Uterus (tissue), 2 donors: ENCODE results near the gene DAPK2.

ENCODE experiments used
- POLR2A ChIP-seq, 2 donors: fragments of 450-650 bp; IDR thresholded peaks; one replicate each; pipeline ENCODE4 v1.6.1; 2016; ENCODE audit warnings: antibody characterized with exemption in 2 of 2, mild to moderate bottlenecking in 1 of 2, moderate library complexity in 1 of 2
- TF ChIP-seq, protein P1 (sequence below), 4 experiments: fragments of 200-600 bp in 2 of 4; fragments of 450-650 bp in 2 of 4; sonication (generic) in 2 of 4; IDR thresholded peaks; one replicate each; pipeline ENCODE4 v1.5.1; 2016 to 2019; ENCODE audit warnings: antibody characterized with exemption in 4 of 4, mild to moderate bottlenecking in 2 of 4, moderate library complexity in 1 of 4

DNA sequence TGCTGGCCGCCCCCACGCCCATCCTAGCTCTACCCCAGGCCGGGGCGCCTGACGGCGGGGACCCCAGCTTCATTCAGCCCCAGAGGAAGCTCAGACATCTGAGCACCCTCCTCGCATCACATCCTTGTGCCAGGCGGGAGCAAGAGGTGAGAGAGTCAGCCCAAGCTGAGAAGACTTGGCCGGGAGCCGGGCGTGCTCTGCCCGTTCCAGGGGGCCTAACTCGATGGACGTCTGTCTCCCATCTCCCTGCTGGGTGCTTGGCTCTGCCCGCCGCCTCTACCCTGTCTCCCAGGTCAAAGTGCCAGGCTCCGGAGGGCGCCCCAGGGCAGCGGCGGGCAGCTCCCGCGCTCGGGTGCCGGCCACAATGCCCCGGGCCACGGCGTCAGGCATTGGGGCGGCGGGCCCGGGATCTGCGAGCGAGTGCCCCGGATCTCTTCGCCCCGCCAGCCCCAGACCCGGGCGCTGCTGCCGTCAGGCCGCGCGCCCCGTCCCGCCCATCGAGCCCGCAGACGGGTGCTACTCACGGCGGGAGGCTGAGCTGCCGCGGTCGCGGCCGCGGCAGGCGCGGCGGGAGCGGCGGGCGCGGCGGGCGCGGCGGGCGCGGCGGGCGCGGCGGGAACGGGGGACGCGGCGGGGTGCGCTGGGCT, 388 bp downstream of the DAPK2 start:
- TF ChIP-seq, protein P1, sequence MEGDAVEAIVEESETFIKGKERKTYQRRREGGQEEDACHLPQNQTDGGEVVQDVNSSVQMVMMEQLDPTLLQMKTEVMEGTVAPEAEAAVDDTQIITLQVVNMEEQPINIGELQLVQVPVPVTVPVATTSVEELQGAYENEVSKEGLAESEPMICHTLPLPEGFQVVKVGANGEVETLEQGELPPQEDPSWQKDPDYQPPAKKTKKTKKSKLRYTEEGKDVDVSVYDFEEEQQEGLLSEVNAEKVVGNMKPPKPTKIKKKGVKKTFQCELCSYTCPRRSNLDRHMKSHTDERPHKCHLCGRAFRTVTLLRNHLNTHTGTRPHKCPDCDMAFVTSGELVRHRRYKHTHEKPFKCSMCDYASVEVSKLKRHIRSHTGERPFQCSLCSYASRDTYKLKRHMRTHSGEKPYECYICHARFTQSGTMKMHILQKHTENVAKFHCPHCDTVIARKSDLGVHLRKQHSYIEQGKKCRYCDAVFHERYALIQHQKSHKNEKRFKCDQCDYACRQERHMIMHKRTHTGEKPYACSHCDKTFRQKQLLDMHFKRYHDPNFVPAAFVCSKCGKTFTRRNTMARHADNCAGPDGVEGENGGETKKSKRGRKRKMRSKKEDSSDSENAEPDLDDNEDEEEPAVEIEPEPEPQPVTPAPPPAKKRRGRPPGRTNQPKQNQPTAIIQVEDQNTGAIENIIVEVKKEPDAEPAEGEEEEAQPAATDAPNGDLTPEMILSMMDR (IDR thresholded peaks at IDR 0.05): no peak
- TF ChIP-seq POLR2A (IDR thresholded peaks at IDR 0.05): no peak
